ENCODE results near the gene PARP6.

Gene PARP6

GRCh38 chr15:72197460-72198355, 74.6 kb downstream of the PARP6 start, which contains the start of gene GRAMD2A:
GRAMD2A (minus strand) TSS chr15:72197787.
- H3K4me3 ChIP-seq (ENCODE audit: low read length) = no peak within 1 kb of the TSS
- H3K27me3 ChIP-seq (ENCODE audit: control insufficient read depth, low read length) = no peaks in the 10 kb centered on the region
- H3K36me3 ChIP-seq (ENCODE audit: control insufficient read depth, low read length) = peaks cover 49% of the 10 kb centered on the region
- H4K20me1 ChIP-seq (ENCODE audit: control insufficient read depth, insufficient read depth, low read depth, low read length) = peaks cover 12% of the 10 kb centered on the region
- H3K9me2 ChIP-seq (replicated peaks; ENCODE audit: control insufficient read depth, low read length) = no peaks in the 10 kb centered on the region
- H3K79me2 ChIP-seq (ENCODE audit: control insufficient read depth, low read length) = no peaks in the 10 kb centered on the region
- TF ChIP-seq EZH2phosphoT487 (IDR thresholded peaks at IDR 0.05; ENCODE audit: borderline replicate concordance, low read length) (no peak), CTCF (IDR thresholded peaks at IDR 0.05; ENCODE audit: low read depth, low read length, poor library complexity, severe bottlenecking) (no peak)
- peaks cover 15% of the 10 kb centered on the region for H3K4me1 ChIP-seq (ENCODE audit: control insufficient read depth, low read length)
- no peaks in the 10 kb centered on the region for H3K9me3 ChIP-seq (ENCODE audit: control insufficient read depth, insufficient read depth, low read length)
- H3K27ac ChIP-seq (ENCODE audit: low read depth, low read length) = no peak within 1 kb of the TSS
- H3K4me2 ChIP-seq (ENCODE audit: low read length) = peak within 1 kb of the TSS; percentile 30; the same call in 1 of the 2 replicates
- peaks cover 38% of the 10 kb centered on the region for H3F3A ChIP-seq (ENCODE audit: control insufficient read depth, insufficient read depth)

- Histone ChIP-seq H3K9me3 (ENCODE audit: control insufficient read depth, insufficient read depth, low read length) (no peaks in the 10 kb centered on the region), H3K79me2 (ENCODE audit: control insufficient read depth, low read length) (no peaks in the 10 kb centered on the region), H3K4me2 (ENCODE audit: low read length) (no peak overlapping the region), H3K4me3 (ENCODE audit: low read length) (no peak overlapping the region), H4K20me1 (ENCODE audit: control insufficient read depth, insufficient read depth, low read depth, low read length) (peaks cover 5% of the 10 kb centered on the region), H3K9me2 (replicated peaks; ENCODE audit: control insufficient read depth, low read length) (no peaks in the 10 kb centered on the region), H3K4me1 (ENCODE audit: control insufficient read depth, low read length) (peaks cover 15% of the 10 kb centered on the region), H3K27me3 (ENCODE audit: control insufficient read depth, low read length) (no peaks in the 10 kb centered on the region), H3F3A (ENCODE audit: control insufficient read depth, insufficient read depth) (peaks cover 32% of the 10 kb centered on the region), H3K36me3 (ENCODE audit: control insufficient read depth, low read length) (peaks cover 42% of the 10 kb centered on the region), H3K27ac (ENCODE audit: low read depth, low read length) (no peak overlapping the region)
- TF ChIP-seq CTCF (IDR thresholded peaks at IDR 0.05; ENCODE audit: low read depth, low read length, poor library complexity, severe bottlenecking) (no peak), EZH2phosphoT487 (IDR thresholded peaks at IDR 0.05; ENCODE audit: borderline replicate concordance, low read length) (no peak)
Measured at GRCh38 chr15:72197041-72197459, 75.3 kb downstream of the PARP6 start.

- Histone ChIP-seq H3K9me3 (ENCODE audit: control insufficient read depth, insufficient read depth, low read length) (no peaks in the 10 kb centered on the region), H3K4me2 (ENCODE audit: low read length) (no peak overlapping the region), H3K79me2 (ENCODE audit: control insufficient read depth, low read length) (no peaks in the 10 kb centered on the region), H3K4me3 (ENCODE audit: low read length) (no peak overlapping the region), H4K20me1 (ENCODE audit: control insufficient read depth, insufficient read depth, low read depth, low read length) (peaks cover 1% of the 10 kb centered on the region), H3K27me3 (ENCODE audit: control insufficient read depth, low read length) (peaks cover 1% of the 10 kb centered on the region), H3F3A (ENCODE audit: control insufficient read depth, insufficient read depth) (peaks cover 26% of the 10 kb centered on the region), H3K36me3 (ENCODE audit: control insufficient read depth, low read length) (peaks cover 37% of the 10 kb centered on the region), H3K9me2 (replicated peaks; ENCODE audit: control insufficient read depth, low read length) (no peaks in the 10 kb centered on the region), H3K27ac (ENCODE audit: low read depth, low read length) (no peak overlapping the region), H3K4me1 (ENCODE audit: control insufficient read depth, low read length) (peaks cover 13% of the 10 kb centered on the region)
- TF ChIP-seq EZH2phosphoT487 (IDR thresholded peaks at IDR 0.05; ENCODE audit: borderline replicate concordance, low read length) = no peak
Measured at GRCh38 chr15:72196409-72197040, 75.8 kb downstream of the PARP6 start.
